A673 (cell line): ENCODE measurements around the gene TAF4.

Experiments used
- EZH2 ChIP-seq: fragments of 200-600 bp; sonication (generic); IDR thresholded peaks from 2 replicates; pipeline ENCODE4 v1.6.1; 2017; ENCODE audit warnings: borderline replicate concordance, low read depth, mild to moderate bottlenecking, mixed read lengths, antibody characterized with exemption, low read length; ENCODE audit not compliant: poor library complexity, severe bottlenecking
- TF ChIP-seq, protein P1 (sequence below): fragments of 300-800, 200-600 bp; sonication (generic); conservative IDR thresholded peaks from 2 replicates; pipeline ENCODE4 v1.5.1; 2017; ENCODE audit warnings: low read depth, mild to moderate bottlenecking, antibody characterized with exemption, low read length, moderate library complexity, mixed read lengths

DNA sequence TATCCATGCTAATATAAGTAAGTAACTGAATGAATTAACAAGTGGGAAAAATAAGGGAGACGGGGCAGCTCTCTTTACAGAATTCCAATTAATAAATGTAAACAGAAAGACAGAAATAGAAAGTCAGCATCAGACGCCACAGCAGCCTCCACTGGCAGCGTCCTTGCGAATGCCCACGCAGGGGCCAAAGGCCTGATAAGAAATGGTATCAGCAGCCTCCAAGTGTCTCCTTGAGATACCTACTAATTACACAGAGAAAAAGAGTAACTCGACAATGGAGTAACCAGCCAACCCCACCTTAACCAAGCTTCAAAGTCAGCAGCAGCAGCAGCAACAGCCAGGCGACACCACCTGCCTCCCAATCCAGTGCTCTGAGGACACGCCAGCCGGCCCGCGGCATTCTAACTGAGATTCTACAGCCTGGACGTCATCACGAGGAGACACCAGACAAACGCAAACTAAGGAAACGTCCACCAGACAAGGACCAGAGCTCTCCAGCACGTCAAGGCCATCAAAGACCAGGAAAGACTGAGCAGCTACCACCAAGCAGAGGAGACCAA is 78.8 kb downstream of the TAF4 start:
- no peak for TF ChIP-seq EZH2
- TF ChIP-seq, protein P1, sequence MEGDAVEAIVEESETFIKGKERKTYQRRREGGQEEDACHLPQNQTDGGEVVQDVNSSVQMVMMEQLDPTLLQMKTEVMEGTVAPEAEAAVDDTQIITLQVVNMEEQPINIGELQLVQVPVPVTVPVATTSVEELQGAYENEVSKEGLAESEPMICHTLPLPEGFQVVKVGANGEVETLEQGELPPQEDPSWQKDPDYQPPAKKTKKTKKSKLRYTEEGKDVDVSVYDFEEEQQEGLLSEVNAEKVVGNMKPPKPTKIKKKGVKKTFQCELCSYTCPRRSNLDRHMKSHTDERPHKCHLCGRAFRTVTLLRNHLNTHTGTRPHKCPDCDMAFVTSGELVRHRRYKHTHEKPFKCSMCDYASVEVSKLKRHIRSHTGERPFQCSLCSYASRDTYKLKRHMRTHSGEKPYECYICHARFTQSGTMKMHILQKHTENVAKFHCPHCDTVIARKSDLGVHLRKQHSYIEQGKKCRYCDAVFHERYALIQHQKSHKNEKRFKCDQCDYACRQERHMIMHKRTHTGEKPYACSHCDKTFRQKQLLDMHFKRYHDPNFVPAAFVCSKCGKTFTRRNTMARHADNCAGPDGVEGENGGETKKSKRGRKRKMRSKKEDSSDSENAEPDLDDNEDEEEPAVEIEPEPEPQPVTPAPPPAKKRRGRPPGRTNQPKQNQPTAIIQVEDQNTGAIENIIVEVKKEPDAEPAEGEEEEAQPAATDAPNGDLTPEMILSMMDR = no peak
